Parathyroid adenoma (tissue), 2 donors: Measurements from ENCODE around the gene ZMIZ1.

Source experiments
- H2AFZ ChIP-seq: fragments of 300-600 bp; sonication (generic); one replicate; pipeline ENCODE4 v1.7.0; 2017; ENCODE audit warnings: antibody characterized with exemption, mild to moderate bottlenecking
- H3K27ac ChIP-seq: fragments of 300-600 bp; sonication (generic); one replicate; pipeline ENCODE4 v1.7.0; 2017
- H3K27me3 ChIP-seq: fragments of 300-600 bp; sonication (generic); one replicate; pipeline ENCODE4 v1.7.0; 2017; ENCODE audit warnings: low read length; ENCODE audit not compliant: control insufficient read depth, insufficient read depth
- H3K36me3 ChIP-seq: fragments of 300-600 bp; sonication (generic); one replicate; pipeline ENCODE4 v1.7.0; 2017; ENCODE audit warnings: low read length; ENCODE audit not compliant: control insufficient read depth, insufficient read depth
- H3K4me1 ChIP-seq: fragments of 300-600 bp; sonication (generic); one replicate; pipeline ENCODE4 v1.7.0; 2017; ENCODE audit warnings: control low read depth
- H3K4me2 ChIP-seq: fragments of 300-600 bp; sonication (generic); one replicate; pipeline ENCODE4 v1.7.0; 2017; ENCODE audit warnings: low read length
- H3K4me3 ChIP-seq: fragments of 300-600 bp; sonication (generic); one replicate; pipeline ENCODE4 v1.7.0; 2017; ENCODE audit warnings: low read depth, low read length
- H3K79me2 ChIP-seq: fragments of 300-600 bp; sonication (generic); one replicate; pipeline ENCODE4 v1.7.0; 2017; ENCODE audit warnings: control low read depth
- H3K9ac ChIP-seq: fragments of 300-600 bp; sonication (generic); one replicate; pipeline ENCODE4 v1.7.0; 2017; ENCODE audit warnings: mild to moderate bottlenecking
- H3K9me3 ChIP-seq: fragments of 300-600 bp; sonication (generic); one replicate; pipeline ENCODE4 v1.7.0; 2017; ENCODE audit warnings: low read length; ENCODE audit not compliant: control insufficient read depth
- CTCF ChIP-seq: fragments of 300-600 bp; sonication (generic); IDR thresholded peaks from one replicate; pipeline ENCODE4 v1.7.0; 2017; ENCODE audit warnings: antibody characterized with exemption, mild to moderate bottlenecking
- donor health status: primary hyperparathyroidism.

ZMIZ1 gene

GRCh38 chr10:79074732-79075131 is 6.0 kb downstream of the ZMIZ1 start:
- Histone ChIP-seq H3K79me2 (peaks cover 67% of the 10 kb centered on the region), H3K27me3 (no peaks in the 10 kb centered on the region), H3K4me2 (no peak overlapping the region), H3K4me3 (no peak overlapping the region), H3K9ac (no peak overlapping the region), H2AFZ (no peak overlapping the region), H3K27ac (no peak overlapping the region), H3K9me3 (no peaks in the 10 kb centered on the region), H3K36me3 (no peaks in the 10 kb centered on the region), H3K4me1 (peaks cover 13% of the 10 kb centered on the region)
- no peak for TF ChIP-seq CTCF

- no peak overlapping the region for H3K27ac ChIP-seq
- H3K79me2 ChIP-seq, result peaks cover 73% of the 10 kb centered on the region
- peaks cover 13% of the 10 kb centered on the region for H3K4me1 ChIP-seq
- no peak overlapping the region for H3K9ac ChIP-seq
- TF ChIP-seq CTCF, result no peak
- no peak overlapping the region for H3K4me2 ChIP-seq
- H3K36me3 ChIP-seq, result no peaks in the 10 kb centered on the region
- H3K27me3 ChIP-seq, result no peaks in the 10 kb centered on the region
- H3K9me3 ChIP-seq, result no peaks in the 10 kb centered on the region
- H3K4me3 ChIP-seq, result no peak overlapping the region
- H2AFZ ChIP-seq, result no peak overlapping the region
Measured at GRCh38 chr10:79075418-79075817, 6.7 kb downstream of the ZMIZ1 start.

- no peak overlapping the region for H3K4me3 ChIP-seq
- H3K27me3 ChIP-seq, result no peaks in the 10 kb centered on the region
- no peaks in the 10 kb centered on the region for H3K9me3 ChIP-seq
- H3K27ac ChIP-seq, result no peak overlapping the region
- H2AFZ ChIP-seq, result no peak overlapping the region
- peaks cover 4% of the 10 kb centered on the region for H3K4me1 ChIP-seq
- no peaks in the 10 kb centered on the region for H3K36me3 ChIP-seq
- no peak for TF ChIP-seq CTCF
- no peak overlapping the region for H3K9ac ChIP-seq
- H3K4me2 ChIP-seq, result no peak overlapping the region
- peaks cover 90% of the 10 kb centered on the region for H3K79me2 ChIP-seq
Measured at GRCh38 chr10:79077488-79078173, 8.9 kb downstream of the ZMIZ1 start.

GRCh38 chr10:79078367-79079053 is 9.7 kb downstream of the ZMIZ1 start:
- Histone ChIP-seq H3K4me1 (peaks cover 7% of the 10 kb centered on the region), H2AFZ (no peak overlapping the region), H3K4me3 (no peak overlapping the region), H3K27me3 (no peaks in the 10 kb centered on the region), H3K9ac (no peak overlapping the region), H3K36me3 (no peaks in the 10 kb centered on the region), H3K9me3 (no peaks in the 10 kb centered on the region), H3K79me2 (peaks cover 90% of the 10 kb centered on the region), H3K4me2 (no peak overlapping the region), H3K27ac (no peak overlapping the region)
- no peak for TF ChIP-seq CTCF

GRCh38 chr10:79079054-79079397 is 10.3 kb downstream of the ZMIZ1 start:
- Histone ChIP-seq H2AFZ (no peak overlapping the region), H3K9me3 (no peaks in the 10 kb centered on the region), H3K9ac (no peak overlapping the region), H3K36me3 (no peaks in the 10 kb centered on the region), H3K27me3 (no peaks in the 10 kb centered on the region), H3K4me2 (no peak overlapping the region), H3K79me2 (peaks cover 91% of the 10 kb centered on the region), H3K4me3 (no peak overlapping the region), H3K27ac (no peak overlapping the region), H3K4me1 (peaks cover 12% of the 10 kb centered on the region)
- no peak for TF ChIP-seq CTCF
